Psoas muscle (tissue), 8 donors: ENCODE data around the gene RIOX2. TPM values are rescaled to one million over a fixed set of nuclear protein-coding genes. Genes with fewer than 3 reads are reported as not detected.

Experiments used
- ATAC-seq, 4 donors: fragments of 200-7000 bp; cut with Tn5 transposase; one replicate each; pipeline ENCODE4 v1.9.1; 2020; ENCODE audit warnings: moderate library complexity in 3 of 4, mild to moderate bottlenecking in 2 of 4
- DNase-seq, 2 donors: peaks; one replicate each; pipeline ENCODE4 v3.0.0-alpha.2; 2020
- H3K27ac ChIP-seq: fragments of 200-600 bp; one replicate; pipeline ENCODE4 v1.8.0; 2022
- H3K27me3 ChIP-seq, 3 donors: fragments of 200-600 bp in 1 of 3; one replicate each; pipeline versions ENCODE4 v1.6.1 to v1.8.0; 2013 to 2022; ENCODE audit warnings: low read length in 2 of 3, mild to moderate bottlenecking in 2 of 3, moderate library complexity in 1 of 3; ENCODE audit not compliant: insufficient read depth in 3 of 3
- H3K36me3 ChIP-seq, 2 donors: fragments of 200-600 bp in 1 of 2; one replicate each; pipeline versions ENCODE4 v1.6.1 to v1.8.0; 2013 to 2022; ENCODE audit warnings: low read depth in 1 of 2, mild to moderate bottlenecking in 1 of 2, moderate library complexity in 1 of 2; ENCODE audit not compliant: insufficient read depth in 1 of 2
- H3K4me1 ChIP-seq: fragments of 200-600 bp; one replicate; pipeline ENCODE4 v1.8.0; 2022
- H3K4me3 ChIP-seq: fragments of 200-600 bp; one replicate; pipeline ENCODE4 v1.8.0; 2022; ENCODE audit warnings: mild to moderate bottlenecking
- H3K9me3 ChIP-seq: fragments of 200-600 bp; one replicate; pipeline ENCODE4 v1.8.0; 2022
- CTCF ChIP-seq: fragments of 200-600 bp; IDR thresholded peaks from one replicate; pipeline ENCODE4 v1.8.0; 2022; ENCODE audit warnings: antibody characterized with exemption
- WGBS, 3 donors: extraction: QIAGEN DNeasy Blood & Tissue Kit; methylation state at CpG; one replicate each; pipeline versions ENCODE4 v1.1.6 to v1.1.7; 2013; 5-methylcytosine and 5-hydroxymethylcytosine counted together
- intact Hi-C, 2 donors: fragments of 100-400 bp; cut with DNase I; formaldehyde crosslinking; loops; one replicate each; pipeline versions ENCODE4 v1.11.0 to v1.14.2; 2022
- polyA plus RNA-seq, 3 donors: library from polyadenylated mRNA; stranded (reverse); fragments of 200-250 nt; gene quantifications; one replicate each; pipeline ENCODE4 v1.2.3, GENCODE V29; 2013
- total RNA-seq, 4 donors: library from RNA; stranded (reverse); fragmentation: NEBNext Ultra II Directional in 2 of 4; extraction: Animal tissue kit (Norgen Biotek cat#: 25700) in 2 of 4; gene quantifications; one replicate each; pipeline versions ENCODE4 v1.2.1 to v1.2.4, GENCODE V29; 2021 to 2023
- donor health status: healthy with polysubstance abuse.
- donor health status: DM: no; HTN: no; CAD: no; lungs with moderate emphysema.
- donor health status: Bipolar disorder and iron deficiency.
- donor health status: healthy.
- donor health status: DM: yes; HTN: yes; CAD: no.
- donor health status: DM: no; HTN: no; CAD: no.
- donor health status: DM: no; HTN: no; CAD: no.
- donor health status: DM: yes; HTN: yes; CAD: no.

RIOX2 gene
- total and polyA plus RNA-seq, 7 donors: 16.7 to 66.2 (median 32.2) TPM

DNA sequence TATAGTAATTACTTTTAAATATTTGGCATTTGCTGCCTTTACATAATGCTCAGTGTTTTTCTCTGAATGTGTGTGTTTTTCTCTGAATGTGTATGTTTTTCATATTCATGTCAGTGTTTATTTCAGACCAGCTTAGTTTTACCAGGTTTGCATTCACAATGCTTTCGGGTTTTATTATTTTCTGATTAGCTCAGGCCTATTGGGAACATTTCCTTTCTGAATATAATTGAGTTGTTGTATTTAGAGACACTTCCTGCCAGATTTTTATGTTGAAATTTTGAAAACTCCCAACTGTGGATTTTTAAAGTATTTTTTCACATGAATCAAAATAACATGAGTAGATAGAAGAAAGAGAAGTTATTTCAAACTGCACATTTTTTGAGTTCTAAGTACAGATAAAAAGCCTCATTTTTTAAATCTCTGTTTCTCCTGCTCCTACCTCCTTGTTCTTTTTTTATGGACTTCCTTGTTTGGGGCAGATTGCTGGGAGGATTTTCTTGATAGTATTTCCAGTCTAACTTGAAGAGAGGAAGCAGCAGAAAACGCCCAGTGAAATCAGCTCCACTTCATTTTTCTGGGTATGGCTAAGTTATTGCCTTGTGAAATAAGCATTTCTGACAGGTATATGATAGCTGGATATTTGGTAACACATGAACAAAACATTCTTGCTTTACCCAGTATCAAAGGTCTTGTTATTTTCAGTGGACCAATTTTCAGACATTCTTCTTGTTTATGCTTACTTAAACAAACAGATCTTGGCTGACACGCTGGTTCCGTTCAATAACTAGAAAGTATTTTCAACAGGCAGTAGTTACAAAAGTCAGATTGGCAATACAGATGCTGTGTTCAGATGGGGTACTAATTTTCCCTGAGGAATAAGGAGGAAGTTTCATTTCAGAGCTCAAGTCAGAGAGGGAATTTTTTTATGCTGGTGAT is 70.7 kb downstream of the RIOX2 start:
- peak overlapping the region; percentile 25 for H3K27ac ChIP-seq

GRCh38 chr3:97899331-97899730 is 72.9 kb downstream of the RIOX2 start:
- Histone ChIP-seq H3K36me3 (peaks cover 5 to 52% of the 10 kb centered on the region in 2 donors), H3K4me3 (no peak overlapping the region), H3K4me1 (no peaks in the 10 kb centered on the region), H3K27ac (no peak overlapping the region), H3K9me3 (no peaks in the 10 kb centered on the region), H3K27me3 (no peaks in the 10 kb centered on the region)
- TF ChIP-seq CTCF: no peak
- intact Hi-C loops: no loop called here
- DNase-seq: no peak
- ATAC-seq: no peak

More for the DNA sequence above, 70.7 kb downstream of the RIOX2 start:
- intact Hi-C loops: no loop called here
- Histone ChIP-seq H3K36me3 (peaks cover under 1 to 30% of the 10 kb centered on the region in 2 donors), H3K4me1 (no peaks in the 10 kb centered on the region), H3K9me3 (no peaks in the 10 kb centered on the region), H3K4me3 (peak overlapping the region; percentile 9), H3K27me3 (no peaks in the 10 kb centered on the region)
- no peak for TF ChIP-seq CTCF
- 52 to 58% (median 57%) methylated on average over 4 of the region's 4 CpGs for WGBS, 3 donors
- ATAC-seq (peak in 1 of 4 donors; percentile 47), DNase-seq (no peak)

GRCh38 chr3:97896547-97896946 is 75.7 kb downstream of the RIOX2 start:
- no peak overlapping the region for H3K4me3 ChIP-seq
- WGBS, 3 donors: 87 to 89% (median 89%) methylated on average over 3 of the region's 3 CpGs
- H3K4me1 ChIP-seq: no peaks in the 10 kb centered on the region
- intact Hi-C loops: no loop called here
- H3K27ac ChIP-seq: no peak overlapping the region
- no peak for DNase-seq
- no peak for TF ChIP-seq CTCF
- H3K9me3 ChIP-seq: no peaks in the 10 kb centered on the region
- no peak for ATAC-seq
- H3K27me3 ChIP-seq: no peaks in the 10 kb centered on the region
- H3K36me3 ChIP-seq: peaks cover 5 to 75% of the 10 kb centered on the region in 2 donors

GRCh38 chr3:97896129-97896528 is 76.1 kb downstream of the RIOX2 start:
- intact Hi-C loops: no loop called here
- H3K27me3 ChIP-seq: no peaks in the 10 kb centered on the region
- no peaks in the 10 kb centered on the region for H3K9me3 ChIP-seq
- WGBS, 3 donors: 97 to 100% (median 98%) methylated on average over 1 of the region's 1 CpG
- TF ChIP-seq CTCF: no peak
- H3K4me3 ChIP-seq: no peak overlapping the region
- peaks cover 5 to 79% of the 10 kb centered on the region in 2 donors for H3K36me3 ChIP-seq
- H3K27ac ChIP-seq: no peak overlapping the region
- ATAC-seq: no peak
- H3K4me1 ChIP-seq: no peaks in the 10 kb centered on the region
- DNase-seq: no peak
